ENCODE data around the gene GRB2.

DNA sequence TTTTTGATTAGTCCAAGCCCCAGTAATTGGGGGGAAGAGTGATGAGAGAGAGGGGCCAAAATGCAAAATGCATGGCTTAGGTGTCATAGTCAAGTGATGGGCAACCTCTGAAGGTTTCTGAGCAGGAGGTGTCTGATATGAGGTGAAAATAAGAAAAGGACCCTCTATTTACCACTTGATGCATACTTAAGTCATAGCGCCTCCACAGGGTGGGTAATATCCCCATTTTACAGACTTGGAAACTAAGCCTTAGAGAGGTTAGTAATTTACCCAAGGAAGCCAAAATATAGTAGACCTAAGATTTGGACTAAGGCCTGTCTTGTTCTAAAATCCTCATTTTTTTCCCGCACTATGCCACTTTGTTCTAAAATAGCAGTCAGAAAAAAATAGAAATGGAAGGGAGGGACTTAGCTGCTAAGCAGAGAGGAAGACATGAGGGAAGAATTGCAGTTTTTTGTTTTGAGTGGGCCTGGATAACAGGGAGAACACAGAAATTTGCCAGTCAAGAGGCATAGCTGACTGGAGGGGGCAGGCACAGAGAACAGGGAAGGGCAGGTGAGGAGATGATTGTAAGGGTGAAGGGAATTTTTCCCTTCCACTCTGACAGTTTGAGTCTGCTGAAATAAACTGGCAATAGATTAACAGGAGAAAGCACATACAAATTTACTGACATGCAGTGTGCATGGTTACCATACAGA is 2.3 kb upstream of the GRB2 start:
- TF ChIP-seq, protein P1, sequence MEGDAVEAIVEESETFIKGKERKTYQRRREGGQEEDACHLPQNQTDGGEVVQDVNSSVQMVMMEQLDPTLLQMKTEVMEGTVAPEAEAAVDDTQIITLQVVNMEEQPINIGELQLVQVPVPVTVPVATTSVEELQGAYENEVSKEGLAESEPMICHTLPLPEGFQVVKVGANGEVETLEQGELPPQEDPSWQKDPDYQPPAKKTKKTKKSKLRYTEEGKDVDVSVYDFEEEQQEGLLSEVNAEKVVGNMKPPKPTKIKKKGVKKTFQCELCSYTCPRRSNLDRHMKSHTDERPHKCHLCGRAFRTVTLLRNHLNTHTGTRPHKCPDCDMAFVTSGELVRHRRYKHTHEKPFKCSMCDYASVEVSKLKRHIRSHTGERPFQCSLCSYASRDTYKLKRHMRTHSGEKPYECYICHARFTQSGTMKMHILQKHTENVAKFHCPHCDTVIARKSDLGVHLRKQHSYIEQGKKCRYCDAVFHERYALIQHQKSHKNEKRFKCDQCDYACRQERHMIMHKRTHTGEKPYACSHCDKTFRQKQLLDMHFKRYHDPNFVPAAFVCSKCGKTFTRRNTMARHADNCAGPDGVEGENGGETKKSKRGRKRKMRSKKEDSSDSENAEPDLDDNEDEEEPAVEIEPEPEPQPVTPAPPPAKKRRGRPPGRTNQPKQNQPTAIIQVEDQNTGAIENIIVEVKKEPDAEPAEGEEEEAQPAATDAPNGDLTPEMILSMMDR (conservative IDR thresholded peaks at IDR 0.05; ENCODE audit: low read length), result peak; percentile 80
- no peak for TF ChIP-seq EZH2phosphoT487 (IDR thresholded peaks at IDR 0.05; ENCODE audit: borderline replicate concordance, low read depth, low read length)

Data from OCI-LY7 (cell line).